ENCODE data around the gene MIER2.

GRCh38 chr19:324716-325115 lies 19.9 kb downstream of the MIER2 start:
- no peak for TF ChIP-seq POU6F1 (CRISPR knock-in tag; IDR thresholded peaks at IDR 0.05; ENCODE audit: borderline replicate concordance, low read depth)
- TF ChIP-seq BACH2 (CRISPR knock-in tag; IDR thresholded peaks at IDR 0.05; ENCODE audit: borderline replicate concordance): no peak
- TF ChIP-seq TOX (CRISPR knock-in tag; IDR thresholded peaks at IDR 0.05; ENCODE audit: borderline replicate concordance): no peak
